ENCODE results near the gene OR10H2.
"Not testable (repeated sequence)": the region's sequence is repeated elsewhere in the genome, so short reads cannot be mapped to it uniquely, and the experiment has no call there.

The OR10H2 gene

DNA sequence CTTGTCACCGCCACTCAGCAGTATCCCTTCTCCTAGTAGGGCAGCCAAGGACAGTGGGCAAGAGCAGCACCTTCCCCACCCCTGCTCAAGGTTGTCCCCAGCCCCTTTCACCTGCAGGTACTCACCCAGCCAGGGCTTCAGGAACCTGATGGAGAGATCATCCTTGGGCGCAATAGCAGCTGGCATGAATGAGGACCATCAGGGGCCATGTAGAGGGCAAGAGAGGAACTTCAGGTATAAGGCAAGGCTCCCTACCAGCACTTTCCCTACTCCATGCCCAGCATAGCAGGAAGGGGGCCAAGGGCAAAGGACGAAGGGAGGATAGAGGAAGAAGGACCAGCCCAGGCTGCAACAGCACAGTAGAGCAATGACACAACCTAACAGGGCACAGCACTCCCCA lies 46.3 kb downstream of the OR10H2 start:
- DNase-seq = not testable (repeated sequence)

DNA sequence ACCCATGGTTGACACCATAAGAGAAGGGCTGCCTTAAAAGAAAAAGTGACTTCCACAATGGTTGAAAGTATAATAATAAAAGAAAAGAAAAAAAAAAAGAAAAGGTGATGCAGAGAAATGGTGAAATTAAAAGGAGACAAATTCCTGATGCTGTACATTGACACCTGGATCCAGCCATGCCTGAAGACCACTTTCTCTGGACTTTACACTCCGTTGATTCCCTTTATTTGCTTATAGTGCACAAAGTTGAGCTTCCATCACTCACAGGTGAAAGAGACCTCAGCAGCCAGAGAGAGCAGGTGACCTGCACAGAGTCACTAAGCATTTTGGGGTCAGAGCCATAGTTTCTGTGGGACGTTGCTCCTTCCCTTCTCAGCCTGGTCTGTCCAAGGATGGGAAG lies 47.4 kb downstream of the OR10H2 start:
- no peak for DNase-seq

DNA sequence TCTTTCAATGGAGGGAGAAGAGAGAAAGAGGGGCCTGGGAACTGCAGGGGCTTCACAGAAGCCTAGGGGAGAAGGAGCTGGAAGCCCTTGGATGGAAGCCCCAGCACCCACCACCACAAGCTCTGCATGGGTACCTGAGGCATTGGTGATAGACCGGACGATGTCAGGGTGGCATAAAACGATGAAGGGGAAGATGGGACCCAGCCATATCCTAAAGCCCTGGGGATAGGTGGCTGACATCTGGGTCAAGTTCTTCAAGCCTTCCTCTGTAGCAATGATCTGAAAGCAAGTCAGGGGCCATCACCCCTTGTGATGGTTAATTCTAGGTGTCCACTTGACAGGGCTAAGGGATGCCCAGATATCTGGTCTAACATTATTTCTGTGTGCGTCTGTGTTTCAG lies 48.4 kb downstream of the OR10H2 start:
- DNase-seq = no peak

DNA sequence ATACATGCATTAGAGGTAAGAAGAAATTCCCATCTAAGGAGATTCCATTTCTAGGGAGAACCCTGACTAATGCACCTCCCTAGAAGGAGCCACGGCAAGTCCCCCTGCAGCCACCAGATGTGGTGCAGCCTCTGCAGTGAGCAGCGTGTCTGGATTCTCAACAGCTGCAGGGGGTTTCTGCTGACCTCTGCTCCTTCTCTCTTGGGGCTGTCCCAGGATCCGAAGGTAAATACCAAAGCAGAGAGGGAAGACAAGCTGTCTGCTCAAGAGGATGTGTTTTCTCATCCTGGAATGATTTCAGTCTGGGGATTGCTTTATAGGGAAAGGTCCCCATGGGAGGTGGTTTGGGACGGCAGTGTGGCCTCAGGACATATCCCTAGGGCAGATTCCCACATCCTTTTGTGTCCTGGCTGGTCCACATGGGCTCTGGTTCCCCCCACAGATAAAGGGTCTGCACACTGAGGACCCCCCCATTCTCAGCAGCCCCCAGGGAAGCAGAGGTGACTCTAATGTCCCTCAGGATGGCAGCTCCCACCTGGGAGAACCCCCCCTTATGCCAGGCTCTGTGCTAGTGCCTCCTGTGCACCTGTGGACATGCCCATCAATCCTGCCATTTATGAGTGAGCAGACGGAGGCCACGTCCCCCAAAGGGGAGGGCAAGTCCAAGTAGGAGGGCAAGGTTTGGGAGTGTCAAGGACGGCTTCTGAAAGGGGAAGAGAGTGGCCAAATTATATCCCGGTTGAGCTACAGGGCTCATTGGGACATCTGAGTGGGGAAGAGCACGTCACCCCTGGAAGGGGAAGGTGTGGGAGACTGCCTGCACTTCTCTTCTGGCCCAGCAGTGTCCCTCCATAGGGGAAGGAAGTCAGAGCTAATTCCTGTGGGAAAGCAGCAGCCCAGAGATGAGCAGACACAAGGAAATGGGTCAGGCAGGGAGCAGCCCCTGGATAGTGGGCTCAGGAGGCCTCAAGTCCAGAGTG lies 49.5 kb downstream of the OR10H2 start:
- no peak for DNase-seq

All from NCI-H1694 (cell line).